Measurements from ENCODE around the gene DAGLA.

Gene DAGLA

GRCh38 chr11:61715867-61716266 is 35.7 kb downstream of the DAGLA start:
- Mint-ChIP-seq H3K4me1 (ENCODE audit: low read depth) (no peaks in the 10 kb centered on the region), H3K27ac (no peak overlapping the region), H3K36me3 (ENCODE audit: low read depth) (no peaks in the 10 kb centered on the region), H3K4me3 (no peak overlapping the region), H3K27me3 (no peaks in the 10 kb centered on the region), H3K9me3 (no peaks in the 10 kb centered on the region)
- DNase-seq = no peak

GRCh38 chr11:61716478-61717285 is 36.5 kb downstream of the DAGLA start:
- Mint-ChIP-seq H3K27ac (no peak overlapping the region), H3K4me3 (no peak overlapping the region), H3K4me1 (ENCODE audit: low read depth) (no peaks in the 10 kb centered on the region), H3K36me3 (ENCODE audit: low read depth) (no peaks in the 10 kb centered on the region), H3K27me3 (no peaks in the 10 kb centered on the region), H3K9me3 (no peaks in the 10 kb centered on the region)
- DNase-seq = no peak

GRCh38 chr11:61717286-61718033 is 37.3 kb downstream of the DAGLA start:
- DNase-seq = no peak
- H3K9me3 Mint-ChIP-seq = no peaks in the 10 kb centered on the region
- no peak overlapping the region for H3K4me3 Mint-ChIP-seq
- no peaks in the 10 kb centered on the region for H3K4me1 Mint-ChIP-seq (ENCODE audit: low read depth)
- H3K27me3 Mint-ChIP-seq = no peaks in the 10 kb centered on the region
- no peaks in the 10 kb centered on the region for H3K36me3 Mint-ChIP-seq (ENCODE audit: low read depth)
- H3K27ac Mint-ChIP-seq = no peak overlapping the region

- H3K27ac Mint-ChIP-seq = no peak overlapping the region
- H3K27me3 Mint-ChIP-seq = no peaks in the 10 kb centered on the region
- no peak overlapping the region for H3K4me3 Mint-ChIP-seq
- DNase-seq = no peak
- H3K4me1 Mint-ChIP-seq (ENCODE audit: low read depth) = no peaks in the 10 kb centered on the region
- no peaks in the 10 kb centered on the region for H3K36me3 Mint-ChIP-seq (ENCODE audit: low read depth)
- no peaks in the 10 kb centered on the region for H3K9me3 Mint-ChIP-seq
Observed at GRCh38 chr11:61718046-61718531, 37.9 kb downstream of the DAGLA start.

- H3K4me1 Mint-ChIP-seq (ENCODE audit: low read depth) = no peaks in the 10 kb centered on the region
- no peaks in the 10 kb centered on the region for H3K9me3 Mint-ChIP-seq
- H3K4me3 Mint-ChIP-seq = no peak overlapping the region
- no peak for DNase-seq
- no peak overlapping the region for H3K27ac Mint-ChIP-seq
- H3K36me3 Mint-ChIP-seq (ENCODE audit: low read depth) = no peaks in the 10 kb centered on the region
- no peaks in the 10 kb centered on the region for H3K27me3 Mint-ChIP-seq
Observed at GRCh38 chr11:61718621-61719302, 38.6 kb downstream of the DAGLA start.

- H3K36me3 Mint-ChIP-seq (ENCODE audit: low read depth) = no peaks in the 10 kb centered on the region
- H3K4me1 Mint-ChIP-seq (ENCODE audit: low read depth) = no peaks in the 10 kb centered on the region
- H3K4me3 Mint-ChIP-seq = no peak overlapping the region
- no peak overlapping the region for H3K27ac Mint-ChIP-seq
- H3K9me3 Mint-ChIP-seq = no peaks in the 10 kb centered on the region
- DNase-seq = no peak
- H3K27me3 Mint-ChIP-seq = no peaks in the 10 kb centered on the region
Observed at GRCh38 chr11:61719978-61720377, 39.8 kb downstream of the DAGLA start.

- Mint-ChIP-seq H3K4me3 (no peak overlapping the region), H3K4me1 (ENCODE audit: low read depth) (no peaks in the 10 kb centered on the region), H3K36me3 (ENCODE audit: low read depth) (no peaks in the 10 kb centered on the region), H3K9me3 (no peaks in the 10 kb centered on the region), H3K27ac (no peak overlapping the region), H3K27me3 (no peaks in the 10 kb centered on the region)
- DNase-seq = no peak
Observed at GRCh38 chr11:61720597-61720996, 40.4 kb downstream of the DAGLA start.

GRCh38 chr11:61724437-61724836 is 44.2 kb downstream of the DAGLA start:
- no peaks in the 10 kb centered on the region for H3K9me3 Mint-ChIP-seq
- H3K4me1 Mint-ChIP-seq (ENCODE audit: low read depth) = no peaks in the 10 kb centered on the region
- no peak overlapping the region for H3K27ac Mint-ChIP-seq
- H3K27me3 Mint-ChIP-seq = no peaks in the 10 kb centered on the region
- no peak for DNase-seq
- no peak overlapping the region for H3K4me3 Mint-ChIP-seq
- no peaks in the 10 kb centered on the region for H3K36me3 Mint-ChIP-seq (ENCODE audit: low read depth)

- no peaks in the 10 kb centered on the region for H3K36me3 Mint-ChIP-seq (ENCODE audit: low read depth)
- no peak overlapping the region for H3K27ac Mint-ChIP-seq
- no peak for DNase-seq
- no peaks in the 10 kb centered on the region for H3K4me1 Mint-ChIP-seq (ENCODE audit: low read depth)
- H3K27me3 Mint-ChIP-seq = no peaks in the 10 kb centered on the region
- H3K9me3 Mint-ChIP-seq = no peaks in the 10 kb centered on the region
- H3K4me3 Mint-ChIP-seq = no peak overlapping the region
Observed at GRCh38 chr11:61725781-61726231, 45.6 kb downstream of the DAGLA start.

GRCh38 chr11:61726775-61727174 is 46.6 kb downstream of the DAGLA start:
- Mint-ChIP-seq H3K27me3 (no peaks in the 10 kb centered on the region), H3K4me1 (ENCODE audit: low read depth) (no peaks in the 10 kb centered on the region), H3K27ac (no peak overlapping the region), H3K36me3 (ENCODE audit: low read depth) (no peaks in the 10 kb centered on the region), H3K4me3 (no peak overlapping the region), H3K9me3 (no peaks in the 10 kb centered on the region)
- DNase-seq = no peak

- DNase-seq = no peak
- Mint-ChIP-seq H3K27me3 (no peaks in the 10 kb centered on the region), H3K27ac (no peak overlapping the region), H3K9me3 (no peaks in the 10 kb centered on the region), H3K4me1 (ENCODE audit: low read depth) (no peaks in the 10 kb centered on the region), H3K4me3 (no peak overlapping the region), H3K36me3 (ENCODE audit: low read depth) (no peaks in the 10 kb centered on the region)
Observed at GRCh38 chr11:61727401-61727811, 47.2 kb downstream of the DAGLA start.

GRCh38 chr11:61728066-61728939 is 48.1 kb downstream of the DAGLA start:
- Mint-ChIP-seq H3K4me1 (ENCODE audit: low read depth) (peaks cover 1% of the 10 kb centered on the region), H3K4me3 (no peak overlapping the region), H3K9me3 (no peaks in the 10 kb centered on the region), H3K36me3 (ENCODE audit: low read depth) (no peaks in the 10 kb centered on the region), H3K27me3 (no peaks in the 10 kb centered on the region), H3K27ac (no peak overlapping the region)
- DNase-seq = no peak

GRCh38 chr11:61728940-61729219 is 48.7 kb downstream of the DAGLA start:
- no peaks in the 10 kb centered on the region for H3K9me3 Mint-ChIP-seq
- no peak overlapping the region for H3K4me3 Mint-ChIP-seq
- H3K27me3 Mint-ChIP-seq = no peaks in the 10 kb centered on the region
- H3K4me1 Mint-ChIP-seq (ENCODE audit: low read depth) = peaks cover 2% of the 10 kb centered on the region
- no peaks in the 10 kb centered on the region for H3K36me3 Mint-ChIP-seq (ENCODE audit: low read depth)
- no peak for DNase-seq
- H3K27ac Mint-ChIP-seq = no peak overlapping the region

Data from activated T-cell treated with anti-CD3 and anti-CD28 coated beads, Interleukin-2, amount 50 U/mL, for 24 hours (primary cell).